GM18907 (cell line): Measurements from ENCODE around the gene DSG2.

ENCODE experiments used
- ATAC-seq: cut with Tn5 transposase; IDR thresholded peaks from one replicate; pipeline ENCODE4 v1.9.1; 2021; ENCODE audit warnings: mild to moderate bottlenecking, moderate library complexity; ENCODE audit not compliant: unreplicated experiment

Gene DSG2

DNA sequence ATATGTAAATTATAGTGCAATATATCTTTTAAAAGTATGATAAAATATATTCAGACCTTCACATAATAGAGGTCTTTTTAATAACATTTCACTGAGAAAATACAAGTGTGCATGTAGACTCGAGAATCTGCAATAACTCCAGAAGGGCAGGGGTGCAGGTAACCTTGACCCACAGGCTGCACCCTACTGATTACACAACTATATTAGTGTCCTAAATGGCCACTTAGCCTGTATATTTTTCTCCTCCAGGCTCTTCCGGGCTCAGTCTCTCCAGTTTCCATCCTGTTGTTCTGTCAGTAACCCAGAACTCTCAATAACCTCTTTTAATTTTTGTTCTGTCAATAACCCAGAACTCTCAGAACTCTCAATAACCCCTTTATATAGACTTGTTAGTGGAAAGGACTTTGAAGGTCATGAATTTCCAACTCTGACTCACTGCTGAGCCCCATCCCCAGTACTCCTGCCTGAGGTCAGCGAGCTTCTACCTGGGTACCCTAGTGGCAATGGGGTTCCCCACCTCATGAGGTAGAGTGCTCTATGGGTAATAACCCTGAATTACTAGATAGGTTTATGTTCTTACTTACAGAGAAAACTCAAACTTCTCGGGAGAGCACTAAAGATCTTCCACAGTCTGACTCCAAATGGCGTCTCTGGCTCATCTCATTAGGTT, 85.3 kb downstream of the DSG2 start:
- ATAC-seq, result no peak

DNA sequence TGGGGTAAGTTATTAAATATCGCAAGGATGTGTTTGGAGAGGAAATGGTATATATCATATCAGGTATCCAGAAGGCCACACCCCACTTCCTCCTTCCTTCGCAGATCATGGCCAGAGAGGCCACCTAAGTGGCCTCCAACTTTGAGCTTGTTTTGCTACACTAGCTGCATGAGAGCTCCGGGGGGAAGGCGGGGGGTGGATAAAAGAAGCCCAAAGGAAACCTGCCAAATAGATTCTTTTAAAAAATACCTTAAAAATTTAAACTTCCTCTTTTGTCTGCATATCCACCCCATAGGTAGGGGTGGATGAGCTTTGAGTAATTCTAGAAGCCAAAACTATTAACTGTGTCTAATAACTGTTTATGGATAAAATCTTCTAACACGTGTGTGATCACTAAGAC, 88.0 kb downstream of the DSG2 start:
- ATAC-seq, result no peak

- ATAC-seq, result no peak
These were observed 88.6 kb downstream of the DSG2 start for GRCh38 chr18:31586616-31587015.

GRCh38 chr18:31587529-31587928, 89.6 kb downstream of the DSG2 start:
- ATAC-seq, result no peak

DNA sequence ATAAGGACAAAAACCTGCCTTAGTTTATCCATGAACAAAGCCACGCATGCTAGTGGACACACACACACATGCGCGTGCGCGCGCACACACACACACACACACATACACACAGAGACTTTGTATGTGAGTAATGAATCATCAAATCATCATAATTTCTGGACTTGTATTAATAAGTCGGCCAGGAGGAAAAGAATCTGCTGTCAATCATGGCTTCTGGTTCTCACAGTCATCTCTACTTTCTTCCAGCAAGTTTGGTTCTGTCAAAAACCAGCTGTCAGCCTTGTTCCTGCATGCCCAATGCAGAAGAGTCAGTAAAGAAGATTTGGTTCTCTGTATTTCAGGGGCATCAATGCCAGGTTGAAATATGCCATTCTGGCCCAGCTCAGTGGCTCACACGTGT, 92.6 kb downstream of the DSG2 start:
- ATAC-seq, result no peak

DNA sequence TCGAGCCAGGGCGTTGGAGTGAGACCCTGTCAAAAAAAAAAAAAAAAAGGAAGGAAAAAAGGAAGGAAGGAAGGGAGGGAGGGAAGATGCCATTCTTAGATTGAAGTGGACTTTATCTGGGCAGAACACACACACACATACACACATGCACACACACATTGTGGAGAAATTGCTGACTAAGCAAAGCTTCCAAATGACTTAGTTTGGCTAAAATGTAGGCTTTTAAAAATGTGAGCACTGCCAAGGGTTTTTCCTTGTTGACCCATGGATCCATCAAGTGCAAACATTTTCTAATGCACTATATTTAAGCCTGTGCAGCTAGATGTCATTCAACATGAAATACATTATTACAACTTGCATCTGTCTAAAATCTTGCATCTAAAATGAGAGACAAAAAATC, 93.1 kb downstream of the DSG2 start:
- ATAC-seq, result no peak

GRCh38 chr18:31591628-31592027, 93.7 kb downstream of the DSG2 start, which contains the start of gene TTR:
TSS of gene TTR (plus strand) at chr18:31591877. CDS start at chr18:31591903, 26 bp downstream.
- no peak for ATAC-seq

GRCh38 chr18:31592506-31593157, 94.7 kb downstream of the DSG2 start:
- ATAC-seq, result no peak

- ATAC-seq, result no peak
These were observed 97.3 kb downstream of the DSG2 start for GRCh38 chr18:31595121-31595771.

GRCh38 chr18:31596081-31596872, 98.3 kb downstream of the DSG2 start:
- ATAC-seq, result no peak

DNA sequence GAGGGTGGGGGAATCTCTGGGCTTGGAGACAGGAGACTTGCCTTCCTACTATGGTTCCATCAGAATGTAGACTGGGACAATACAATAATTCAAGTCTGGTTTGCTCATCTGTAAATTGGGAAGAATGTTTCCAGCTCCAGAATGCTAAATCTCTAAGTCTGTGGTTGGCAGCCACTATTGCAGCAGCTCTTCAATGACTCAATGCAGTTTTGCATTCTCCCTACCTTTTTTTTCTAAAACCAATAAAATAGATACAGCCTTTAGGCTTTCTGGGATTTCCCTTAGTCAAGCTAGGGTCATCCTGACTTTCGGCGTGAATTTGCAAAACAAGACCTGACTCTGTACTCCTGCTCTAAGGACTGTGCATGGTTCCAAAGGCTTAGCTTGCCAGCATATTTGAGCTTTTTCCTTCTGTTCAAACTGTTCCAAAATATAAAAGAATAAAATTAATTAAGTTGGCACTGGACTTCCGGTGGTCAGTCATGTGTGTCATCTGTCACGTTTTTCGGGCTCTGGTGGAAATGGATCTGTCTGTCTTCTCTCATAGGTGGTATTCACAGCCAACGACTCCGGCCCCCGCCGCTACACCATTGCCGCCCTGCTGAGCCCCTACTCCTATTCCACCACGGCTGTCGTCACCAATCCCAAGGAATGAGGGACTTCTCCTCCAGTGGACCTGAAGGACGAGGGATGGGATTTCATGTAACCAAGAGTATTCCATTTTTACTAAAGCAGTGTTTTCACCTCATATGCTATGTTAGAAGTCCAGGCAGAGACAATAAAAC, 100.2 kb downstream of the DSG2 start:
- no peak for ATAC-seq
